HEK293T (cell line): Measurements from ENCODE around the gene KDM5C.

Experiments used
- CTCF ChIA-PET: fragments of 350-600 bp; formaldehyde crosslinking; extraction: SDS; loops from one replicate; lab custom pipeline; 2021; ENCODE audit warnings: antibody characterized with exemption, inconsistent platforms; lab: Yijun Ruan, JAX
- POLR2A ChIA-PET: fragments of 350-600 bp; formaldehyde crosslinking; extraction: SDS; loops from one replicate; lab custom pipeline; 2020; ENCODE audit warnings: antibody characterized with exemption, inconsistent platforms; lab: Yijun Ruan, JAX
- DNase-seq: peaks from one replicate; pipeline ENCODE4 v3.0.0; 2012; ENCODE audit warnings: mixed read lengths; ENCODE audit errors: extremely low spot score
- ARNT ChIP-seq: fragments of 450-650 bp; IDR thresholded peaks from 2 replicates; pipeline ENCODE4 v1.6.1; 2017; ENCODE audit warnings: mild to moderate bottlenecking
- BHLHE40 ChIP-seq: fragments of 450-650 bp; IDR thresholded peaks from 2 replicates; pipeline ENCODE4 v1.6.1; 2016; ENCODE audit warnings: mild to moderate bottlenecking, moderate library complexity, borderline replicate concordance
- CTBP1 ChIP-seq: fragments of 450-650 bp; IDR thresholded peaks from 2 replicates; pipeline ENCODE4 v1.6.1; 2016; ENCODE audit warnings: borderline replicate concordance
- ELF4 ChIP-seq: fragments of 450-650 bp; IDR thresholded peaks from 2 replicates; pipeline ENCODE4 v1.6.1; 2017; ENCODE audit warnings: antibody characterized with exemption
- FOXA1 ChIP-seq: fragments of 450-650 bp; IDR thresholded peaks from 2 replicates; pipeline ENCODE4 v1.6.1; 2016; ENCODE audit warnings: mild to moderate bottlenecking
- FOXK2 ChIP-seq: fragments of 450-650 bp; IDR thresholded peaks from 2 replicates; pipeline ENCODE4 v1.6.1; 2016; ENCODE audit warnings: mild to moderate bottlenecking
- FOXM1 ChIP-seq: fragments of 450-650 bp; IDR thresholded peaks from 2 replicates; pipeline ENCODE4 v1.6.1; 2017; ENCODE audit warnings: mild to moderate bottlenecking, borderline replicate concordance
- HDGF ChIP-seq: fragments of 450-650 bp; IDR thresholded peaks from 2 replicates; pipeline ENCODE4 v1.6.1; 2017; ENCODE audit warnings: antibody characterized with exemption, borderline replicate concordance
- L3MBTL2 ChIP-seq: fragments of 450-650 bp; conservative IDR thresholded peaks from 2 replicates; pipeline ENCODE4 v1.6.1; 2016; ENCODE audit warnings: mild to moderate bottlenecking
- LEF1 ChIP-seq: fragments of 450-650 bp; IDR thresholded peaks from 2 replicates; pipeline ENCODE4 v1.6.1; 2017; ENCODE audit warnings: mild to moderate bottlenecking, borderline replicate concordance
- NFRKB ChIP-seq: fragments of 450-650 bp; IDR thresholded peaks from 2 replicates; pipeline ENCODE4 v1.6.1; 2016; ENCODE audit warnings: mild to moderate bottlenecking, moderate library complexity
- SP1 ChIP-seq: fragments of 450-650 bp; IDR thresholded peaks from 2 replicates; pipeline ENCODE4 v1.6.1; 2017
- SUZ12 ChIP-seq: fragments of 450-650 bp; IDR thresholded peaks from 2 replicates; pipeline ENCODE4 v1.6.1; 2016; ENCODE audit warnings: mild to moderate bottlenecking
- TARDBP ChIP-seq: fragments of 450-650 bp; IDR thresholded peaks from 2 replicates; pipeline ENCODE4 v1.6.1; 2016
- ZNF384 ChIP-seq: fragments of 450-650 bp; IDR thresholded peaks from 2 replicates; pipeline ENCODE4 v1.6.1; 2016
- TF ChIP-seq, protein P1 (sequence below): fragments of 450-650 bp; IDR thresholded peaks from 2 replicates; pipeline ENCODE4 v1.6.1; 2016

Gene KDM5C

DNA sequence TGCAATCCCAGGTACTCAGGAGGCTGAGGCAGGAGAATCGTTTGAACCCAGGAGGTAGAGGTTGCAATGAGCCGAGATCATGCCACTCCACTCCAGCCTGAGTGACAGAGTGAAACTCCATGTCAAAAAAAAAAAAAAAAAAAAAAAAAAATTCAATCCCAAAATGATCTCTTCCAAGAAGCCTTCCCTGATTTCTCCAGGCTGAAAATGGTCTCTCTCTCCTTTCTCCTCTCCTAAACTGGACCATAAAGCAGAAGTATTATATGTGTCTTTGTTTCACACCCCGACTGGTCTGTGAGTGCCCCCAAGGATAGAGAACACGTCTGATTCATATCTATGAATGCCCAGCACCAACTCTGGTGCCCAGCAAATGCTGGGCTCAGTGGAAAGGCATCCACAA is 17.3 kb upstream of the KDM5C start:
- CTCF ChIA-PET: interaction anchor here (0.7 kb wide), 1 partner anchor 98 kb away, joined by 3 read pairs; no protein-coding TSS in a partner anchor
- POLR2A ChIA-PET: no interaction called here
- no peak for TF ChIP-seq BHLHE40
- TF ChIP-seq LEF1: no peak
- TF ChIP-seq FOXA1: no peak
- no peak for TF ChIP-seq FOXK2
- no peak for TF ChIP-seq ZNF384
- no peak for TF ChIP-seq FOXM1
- TF ChIP-seq, protein P1, sequence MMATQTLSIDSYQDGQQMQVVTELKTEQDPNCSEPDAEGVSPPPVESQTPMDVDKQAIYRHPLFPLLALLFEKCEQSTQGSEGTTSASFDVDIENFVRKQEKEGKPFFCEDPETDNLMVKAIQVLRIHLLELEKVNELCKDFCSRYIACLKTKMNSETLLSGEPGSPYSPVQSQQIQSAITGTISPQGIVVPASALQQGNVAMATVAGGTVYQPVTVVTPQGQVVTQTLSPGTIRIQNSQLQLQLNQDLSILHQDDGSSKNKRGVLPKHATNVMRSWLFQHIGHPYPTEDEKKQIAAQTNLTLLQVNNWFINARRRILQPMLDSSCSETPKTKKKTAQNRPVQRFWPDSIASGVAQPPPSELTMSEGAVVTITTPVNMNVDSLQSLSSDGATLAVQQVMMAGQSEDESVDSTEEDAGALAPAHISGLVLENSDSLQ: no peak
- no peak for TF ChIP-seq L3MBTL2
- no peak for TF ChIP-seq HDGF
- no peak for TF ChIP-seq SUZ12
- no peak for TF ChIP-seq SP1
- TF ChIP-seq NFRKB: no peak
- DNase-seq: no peak

DNA sequence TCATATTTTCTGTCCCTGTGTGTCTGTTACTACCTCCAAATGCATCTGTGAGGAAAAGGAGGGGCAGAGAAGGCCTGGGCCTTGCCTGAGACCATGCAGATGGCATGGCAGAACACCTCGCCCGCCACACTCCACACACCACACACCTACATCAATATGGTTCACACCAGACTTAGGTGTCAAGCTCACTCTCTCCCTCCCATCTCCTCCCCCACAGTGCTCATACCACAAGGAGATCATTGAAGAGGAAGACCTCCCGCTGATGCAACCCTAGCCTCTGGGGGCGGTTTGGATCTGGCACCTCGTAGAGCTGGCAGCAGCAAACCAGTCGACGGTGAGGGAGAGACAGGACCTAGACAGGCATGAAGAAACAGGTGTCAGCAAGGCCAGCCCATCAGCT is 16.6 kb upstream of the KDM5C start:
- DNase-seq: no peak
- ChIA-PET CTCF (no interaction called here), POLR2A (no interaction called here)
- TF ChIP-seq FOXK2 (no peak), L3MBTL2 (no peak), HDGF (no peak), TARDBP (no peak), ARNT (no peak), FOXM1 (no peak), ELF4 (no peak), FOXA1 (no peak), SUZ12 (no peak), LEF1 (no peak), NFRKB (no peak), CTBP1 (no peak), SP1 (no peak), ZNF384 (no peak), BHLHE40 (no peak)
- TF ChIP-seq, protein P1: no peak

DNA sequence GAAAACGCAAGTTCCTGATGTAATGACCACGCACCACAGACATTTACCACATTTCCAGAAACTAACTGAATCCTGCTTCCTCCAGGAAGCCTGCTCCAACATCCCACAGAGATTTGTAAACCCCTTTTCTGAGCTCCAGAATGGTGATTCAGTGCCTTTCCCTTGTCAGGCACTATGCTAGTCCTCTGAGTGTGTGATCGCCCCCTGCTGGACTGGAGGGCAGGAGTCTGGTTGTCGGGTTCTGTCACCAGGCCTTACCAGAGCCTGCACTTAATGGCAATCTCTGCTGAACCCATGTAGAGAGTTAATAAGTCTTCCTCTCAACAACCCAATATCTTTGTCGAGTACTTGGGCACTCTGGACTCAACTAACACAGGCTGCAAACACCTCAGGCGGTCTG is 14.5 kb upstream of the KDM5C start:
- CTCF ChIA-PET: no interaction called here
- POLR2A ChIA-PET: interaction anchor here (1.2 to 1.7 kb wide), 2 partner anchors 42 to 167 kb away, joined by 3 to 4 read pairs; partner anchors contain the start of gene IQSEC2
- TF ChIP-seq, protein P1: 0 out of 2 replicates have a peak, but pooled peaks have one; percentile 2
- no peak for TF ChIP-seq L3MBTL2
- DNase-seq: peak; percentile 62

DNA sequence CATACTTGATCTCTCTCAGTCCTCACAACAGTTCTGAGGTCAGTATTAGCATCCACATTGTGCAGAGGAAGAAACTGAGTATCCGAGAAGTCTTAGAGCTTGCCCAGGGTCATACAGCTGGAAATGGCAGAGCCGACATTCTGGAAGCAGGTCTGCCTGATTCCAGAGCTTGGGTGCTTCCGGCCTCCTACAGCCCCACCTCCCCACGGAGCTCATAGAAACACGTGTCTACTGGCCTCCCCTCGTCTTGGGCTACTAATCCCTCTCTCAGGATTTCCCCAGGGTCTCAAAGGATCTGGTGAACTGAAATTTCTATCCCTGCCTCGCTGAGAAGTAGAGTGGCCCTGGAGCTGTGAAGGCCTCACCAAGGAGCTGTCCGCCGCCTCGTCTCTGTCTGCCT is 12.0 kb upstream of the KDM5C start:
- ChIA-PET POLR2A (interaction anchor here (1.4 to 2.6 kb wide), 2 partner anchors 10 to 12 kb away, joined by 4 to 10 read pairs; partner anchors contain the start of gene KDM5C), CTCF (no interaction called here)
- DNase-seq: no peak
- no peak for TF ChIP-seq SUZ12

DNA sequence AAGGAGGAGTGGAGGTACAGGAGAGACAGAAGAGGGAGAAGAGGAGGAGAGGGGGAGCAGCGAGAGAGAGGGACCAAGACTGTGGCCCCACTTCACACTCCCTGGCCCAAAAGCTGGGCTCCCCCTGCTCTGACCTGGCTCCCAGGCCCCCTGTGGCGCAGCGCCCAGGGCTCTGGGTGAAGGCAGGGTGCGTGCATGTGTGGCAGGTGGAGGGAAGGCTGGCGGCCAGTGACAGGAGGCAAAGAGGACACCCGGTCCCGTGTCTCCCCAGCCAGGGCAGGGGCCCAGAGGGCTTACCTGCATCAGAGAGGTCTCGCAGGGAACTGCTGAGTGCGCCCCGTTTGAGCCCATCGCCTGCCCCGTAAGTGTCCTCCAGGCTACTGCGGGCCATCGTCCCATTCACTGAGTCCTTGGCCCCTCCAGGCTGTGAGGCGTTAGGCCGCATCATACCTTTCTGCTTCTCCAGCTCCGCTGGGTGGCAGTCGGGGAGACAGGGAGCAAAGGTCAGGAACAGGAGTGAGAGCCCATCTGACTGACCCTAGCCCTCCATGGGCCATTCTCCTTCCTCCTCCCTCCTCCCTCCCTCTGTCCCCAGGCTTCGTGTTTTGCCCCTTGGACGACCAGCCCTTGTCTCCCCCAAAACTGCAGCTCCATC is 11.1 kb upstream of the KDM5C start:
- ChIA-PET CTCF (no interaction called here), POLR2A (interaction anchor here (1.4 to 2.6 kb wide), 2 partner anchors 10 to 11 kb away, joined by 4 to 10 read pairs; partner anchors contain the start of gene KDM5C)
- DNase-seq: no peak
- TF ChIP-seq SUZ12 (no peak), FOXM1 (no peak), L3MBTL2 (no peak), ELF4 (no peak), LEF1 (no peak), ARNT (no peak), FOXA1 (no peak)
- TF ChIP-seq, protein P1: no peak

DNA sequence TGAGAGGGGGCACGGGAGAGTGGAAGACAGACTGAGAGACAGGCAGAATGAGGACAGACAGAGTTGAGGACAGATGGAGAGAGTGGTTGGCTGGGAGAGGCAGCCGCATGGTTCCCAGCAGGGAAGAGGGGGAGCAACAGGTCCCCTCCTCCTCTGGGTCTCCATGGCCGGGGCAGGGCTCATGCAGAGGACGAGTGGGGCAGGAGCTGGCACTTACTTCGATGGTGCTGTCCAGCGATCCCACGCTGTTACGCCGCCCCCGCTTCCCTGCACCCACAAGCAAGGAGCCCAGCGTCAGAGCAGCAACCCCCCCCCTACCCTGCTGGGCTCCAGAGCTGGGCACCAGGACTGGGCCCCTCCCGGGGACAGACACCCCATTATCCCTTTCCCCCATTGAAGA is 10.6 kb upstream of the KDM5C start:
- no peak for TF ChIP-seq FOXA1
- DNase-seq: no peak
- POLR2A ChIA-PET: interaction anchor here (2.6 kb wide), 1 partner anchor 10 kb away, joined by 10 read pairs; the partner anchor contains the start of gene KDM5C
- CTCF ChIA-PET: no interaction called here

DNA sequence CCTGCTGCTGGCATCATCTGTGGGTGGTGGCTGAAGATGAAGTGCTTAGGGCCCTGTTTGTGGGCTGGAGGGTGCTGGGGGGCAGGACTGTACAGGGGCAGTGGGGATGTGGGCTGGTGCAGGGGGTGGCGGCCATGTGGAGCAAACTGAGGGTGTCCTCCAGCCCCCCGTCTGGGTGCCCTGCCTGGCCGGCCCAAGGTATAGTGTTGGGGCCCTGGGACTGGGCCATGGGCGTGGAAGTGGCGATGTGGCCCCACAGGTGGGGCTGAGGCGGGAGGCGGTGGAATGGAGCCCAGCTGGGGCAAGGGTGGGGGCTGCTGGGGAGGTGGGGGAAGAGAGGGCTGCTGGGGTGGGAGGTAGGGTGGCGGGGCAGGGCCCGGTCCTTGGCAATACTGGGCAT is 9.5 kb upstream of the KDM5C start:
- CTCF ChIA-PET: no interaction called here
- POLR2A ChIA-PET: no interaction called here
- DNase-seq: no peak
- no peak for TF ChIP-seq L3MBTL2
- no peak for TF ChIP-seq SUZ12
- no peak for TF ChIP-seq ZNF384
- TF ChIP-seq ELF4: no peak
- TF ChIP-seq FOXA1: no peak
- TF ChIP-seq ARNT: no peak
- no peak for TF ChIP-seq NFRKB
- TF ChIP-seq CTBP1: no peak
- TF ChIP-seq BHLHE40: no peak
- TF ChIP-seq FOXK2: no peak
